NT2/D1 (cell line): ENCODE data around the gene MYL1.

Experiments used
- SUZ12 ChIP-seq: IDR thresholded peaks from 2 replicates; pipeline ENCODE4 v1.6.1; 2011; ENCODE audit not compliant: insufficient read length, insufficient read depth; ENCODE audit errors: extremely low read depth
- YY1 ChIP-seq: IDR thresholded peaks from 2 replicates; pipeline ENCODE4 v1.6.1; 2011; ENCODE audit not compliant: insufficient read length, insufficient read depth
- ZNF274 ChIP-seq: IDR thresholded peaks from 2 replicates; pipeline ENCODE4 v1.6.1; 2011; ENCODE audit warnings: mild to moderate bottlenecking, low read depth, low read length

- TF ChIP-seq YY1 (no peak), ZNF274 (no peak), SUZ12 (no peak)
Observed at GRCh38 chr2:210318891-210319290, 3.9 kb upstream of the MYL1 start.
